Measurements from ENCODE around the gene MSLN.

Gene MSLN

DNA sequence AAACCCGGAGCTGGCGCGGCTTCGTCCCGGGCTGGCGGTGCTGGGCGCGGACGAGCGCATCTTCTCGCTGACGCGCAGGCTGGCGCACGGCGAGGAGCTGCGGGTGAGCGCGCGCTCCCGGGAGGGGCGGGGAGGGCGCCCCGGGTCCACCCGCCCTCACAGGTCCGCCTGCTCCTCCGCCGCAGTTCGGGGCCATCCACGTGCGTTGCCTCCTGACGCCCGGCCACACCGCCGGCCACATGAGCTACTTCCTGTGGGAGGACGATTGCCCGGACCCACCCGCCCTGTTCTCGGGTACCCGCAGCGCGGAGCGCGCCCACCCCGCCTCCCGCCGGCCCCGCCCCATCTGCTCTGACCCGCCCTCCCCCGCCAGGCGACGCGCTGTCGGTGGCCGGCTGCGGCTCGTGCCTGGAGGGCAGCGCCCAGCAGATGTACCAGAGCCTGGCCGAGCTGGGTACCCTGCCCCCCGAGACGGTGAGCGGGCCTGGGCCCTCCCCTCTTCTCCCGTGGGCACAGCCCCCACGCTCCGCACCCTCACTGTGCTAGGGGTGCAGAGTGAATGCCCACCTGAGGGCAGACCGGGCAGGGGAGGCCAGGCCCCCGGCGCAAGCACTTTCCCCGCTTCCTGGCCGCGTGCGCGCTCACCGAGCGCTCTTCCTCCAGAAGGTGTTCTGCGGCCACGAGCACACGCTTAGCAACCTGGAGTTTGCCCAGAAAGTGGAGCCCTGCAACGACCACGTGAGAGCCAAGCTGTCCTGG is 32.2 kb upstream of the MSLN start:
- TF ChIP-seq, protein P1, sequence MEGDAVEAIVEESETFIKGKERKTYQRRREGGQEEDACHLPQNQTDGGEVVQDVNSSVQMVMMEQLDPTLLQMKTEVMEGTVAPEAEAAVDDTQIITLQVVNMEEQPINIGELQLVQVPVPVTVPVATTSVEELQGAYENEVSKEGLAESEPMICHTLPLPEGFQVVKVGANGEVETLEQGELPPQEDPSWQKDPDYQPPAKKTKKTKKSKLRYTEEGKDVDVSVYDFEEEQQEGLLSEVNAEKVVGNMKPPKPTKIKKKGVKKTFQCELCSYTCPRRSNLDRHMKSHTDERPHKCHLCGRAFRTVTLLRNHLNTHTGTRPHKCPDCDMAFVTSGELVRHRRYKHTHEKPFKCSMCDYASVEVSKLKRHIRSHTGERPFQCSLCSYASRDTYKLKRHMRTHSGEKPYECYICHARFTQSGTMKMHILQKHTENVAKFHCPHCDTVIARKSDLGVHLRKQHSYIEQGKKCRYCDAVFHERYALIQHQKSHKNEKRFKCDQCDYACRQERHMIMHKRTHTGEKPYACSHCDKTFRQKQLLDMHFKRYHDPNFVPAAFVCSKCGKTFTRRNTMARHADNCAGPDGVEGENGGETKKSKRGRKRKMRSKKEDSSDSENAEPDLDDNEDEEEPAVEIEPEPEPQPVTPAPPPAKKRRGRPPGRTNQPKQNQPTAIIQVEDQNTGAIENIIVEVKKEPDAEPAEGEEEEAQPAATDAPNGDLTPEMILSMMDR (conservative IDR thresholded peaks at IDR 0.05; ENCODE audit: low read length): no peak
- DNase-seq (ENCODE audit: low read depth): peak; percentile 72
- H3K4me3 ChIP-seq (ENCODE audit: low read length): peak overlapping the region; percentile 67

DNA sequence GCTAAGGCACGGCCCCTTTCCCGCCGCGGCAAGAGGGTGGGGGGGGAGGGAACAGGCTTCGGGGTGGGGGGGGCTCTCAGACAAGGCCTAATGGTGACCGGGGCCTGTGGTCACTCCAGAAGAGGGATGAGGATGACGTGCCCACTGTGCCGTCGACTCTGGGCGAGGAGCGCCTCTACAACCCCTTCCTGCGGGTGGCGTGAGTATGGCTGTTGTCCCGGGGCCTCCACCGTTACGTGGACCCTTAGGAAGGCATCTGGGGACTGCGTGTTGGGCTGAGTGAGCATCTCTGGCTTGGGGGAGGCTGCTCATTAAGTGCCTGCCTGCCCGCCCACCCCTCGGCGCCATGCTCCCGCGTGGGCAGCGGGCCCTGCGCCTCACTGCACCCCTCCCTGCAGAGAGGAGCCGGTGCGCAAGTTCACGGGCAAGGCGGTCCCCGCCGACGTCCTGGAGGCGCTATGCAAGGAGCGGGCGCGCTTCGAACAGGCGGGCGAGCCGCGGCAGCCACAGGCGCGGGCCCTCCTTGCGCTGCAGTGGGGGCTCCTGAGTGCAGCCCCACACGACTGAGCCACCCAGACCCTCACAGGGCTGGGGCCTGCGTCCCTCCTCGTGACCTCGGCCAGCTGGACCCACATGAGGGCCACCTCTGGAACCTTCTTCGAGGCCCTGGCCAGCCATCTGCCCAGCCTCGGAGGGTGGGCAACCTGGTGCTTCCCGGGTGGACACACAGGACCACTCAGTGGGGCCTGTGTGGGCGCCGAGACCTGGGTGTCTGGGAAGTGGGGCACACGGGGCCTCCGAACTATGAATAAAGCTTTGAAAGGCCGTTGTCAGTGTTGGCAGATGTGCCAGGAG is 31.4 kb upstream of the MSLN start:
- H3K4me3 ChIP-seq (ENCODE audit: low read length): no peak overlapping the region
- no peak for DNase-seq (ENCODE audit: low read depth)
- TF ChIP-seq, protein P1 (conservative IDR thresholded peaks at IDR 0.05; ENCODE audit: low read length): no peak

DNA sequence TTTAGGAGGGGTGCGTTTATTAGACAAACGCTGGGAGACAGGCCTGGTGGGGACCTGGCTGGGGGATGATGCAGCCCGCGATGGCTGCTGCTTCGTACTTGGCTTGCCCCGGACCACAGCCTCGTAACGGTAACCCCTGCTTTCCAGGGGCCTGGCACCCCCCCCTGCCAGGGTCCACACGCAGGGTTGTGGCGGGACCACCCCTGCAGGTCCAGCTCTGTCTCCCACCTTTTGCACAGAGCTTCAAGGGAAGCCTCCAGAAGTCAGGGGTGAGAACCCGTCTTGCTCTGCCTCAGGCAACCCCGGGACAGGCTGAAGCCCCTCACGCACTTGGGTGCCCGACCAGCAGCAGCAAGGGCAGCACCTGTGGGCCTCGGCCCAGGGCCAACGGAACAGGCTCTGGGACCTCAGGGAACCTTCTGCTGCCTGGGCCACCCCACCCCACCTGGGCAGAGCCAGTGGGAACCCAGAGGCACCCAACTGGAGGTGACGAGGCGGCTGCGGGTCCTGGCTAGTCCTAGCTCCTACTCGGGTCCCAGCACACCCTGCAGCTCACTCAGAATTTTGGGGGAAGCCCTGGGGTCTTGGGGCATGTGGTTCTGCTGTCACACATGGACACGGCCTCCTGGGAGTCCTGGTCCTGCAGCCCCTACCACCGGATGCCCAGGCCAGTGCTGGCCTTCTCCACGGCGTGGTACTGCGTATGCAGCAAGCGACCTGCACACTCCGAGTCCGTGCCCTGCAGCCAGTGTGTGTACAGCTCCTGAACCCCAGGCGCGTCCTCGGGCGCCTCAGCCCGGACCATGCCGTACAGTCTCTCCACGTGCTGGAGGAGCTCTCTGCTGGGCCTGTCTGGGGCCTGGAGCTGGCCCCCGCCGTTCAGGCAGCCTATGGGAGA is 30.5 kb upstream of the MSLN start:
- DNase-seq (ENCODE audit: low read depth): no peak
- TF ChIP-seq, protein P1 (conservative IDR thresholded peaks at IDR 0.05; ENCODE audit: low read length): no peak
- H3K4me3 ChIP-seq (ENCODE audit: low read length): no peak overlapping the region

DNA sequence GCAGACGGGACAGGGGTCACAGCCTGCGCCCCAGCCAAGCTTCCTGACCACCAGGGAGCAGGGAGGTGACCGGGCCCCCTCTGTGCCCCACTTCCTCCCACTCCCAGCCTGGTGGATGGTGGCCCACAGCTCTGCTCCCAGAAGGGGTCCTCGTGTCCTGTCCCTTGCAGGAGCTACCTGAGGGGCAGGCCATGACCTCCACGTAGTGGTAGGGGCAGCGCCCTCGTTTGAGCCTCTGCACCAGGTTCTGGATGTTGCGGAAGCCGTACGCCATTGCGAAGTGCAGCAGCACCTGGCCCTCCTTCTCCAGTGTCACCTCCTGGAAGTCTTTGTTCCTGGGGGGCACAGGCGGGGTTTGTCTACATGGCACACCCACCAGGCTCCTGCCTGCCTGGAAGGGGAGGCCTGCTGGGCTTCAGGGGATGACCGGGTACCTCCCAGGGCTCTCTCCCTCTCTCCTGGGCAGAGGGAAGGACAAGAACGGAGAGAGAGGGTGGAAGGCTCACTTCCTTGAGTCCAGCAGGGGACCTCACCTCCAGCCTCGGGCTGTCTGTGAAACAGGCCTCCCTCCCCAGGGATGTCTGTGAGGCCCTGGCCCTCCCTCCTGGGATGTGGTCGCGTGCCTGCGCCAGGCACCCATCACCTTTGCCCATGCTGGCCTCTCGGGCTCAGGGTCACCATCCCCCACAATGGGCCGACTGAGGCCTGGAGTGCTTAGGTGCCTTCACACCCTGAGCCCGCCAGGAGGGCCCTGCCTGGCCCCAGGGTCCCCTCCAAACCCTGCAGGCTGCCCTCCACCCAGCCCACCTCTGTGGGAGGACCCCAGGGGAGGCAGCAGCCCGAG is 29.6 kb upstream of the MSLN start:
- no peak overlapping the region for H3K4me3 ChIP-seq (ENCODE audit: low read length)
- DNase-seq (ENCODE audit: low read depth): no peak
- TF ChIP-seq, protein P1 (conservative IDR thresholded peaks at IDR 0.05; ENCODE audit: low read length): no peak

DNA sequence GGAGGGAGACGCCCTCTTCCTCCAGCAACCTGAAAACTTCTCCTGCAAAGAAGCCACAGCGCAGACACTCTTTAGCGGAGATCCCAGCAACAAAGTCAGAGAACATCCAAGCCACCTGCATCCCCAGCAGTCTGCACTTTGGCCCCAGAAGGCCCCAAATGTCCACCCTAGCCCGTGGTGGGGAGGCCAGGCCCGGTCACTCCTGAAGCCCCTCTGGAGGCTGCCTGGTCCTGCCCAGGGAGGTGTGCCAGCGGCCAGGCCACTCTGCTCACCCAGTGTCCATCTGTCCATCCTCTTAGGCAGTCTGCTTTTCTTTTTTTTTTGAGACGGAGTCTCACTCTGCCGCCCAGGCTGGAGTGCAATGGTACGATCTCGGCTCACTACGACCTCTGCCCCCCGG is 28.2 kb upstream of the MSLN start:
- TF ChIP-seq, protein P1 (conservative IDR thresholded peaks at IDR 0.05; ENCODE audit: low read length): no peak
- DNase-seq (ENCODE audit: low read depth): no peak
- no peak overlapping the region for H3K4me3 ChIP-seq (ENCODE audit: low read length)

DNA sequence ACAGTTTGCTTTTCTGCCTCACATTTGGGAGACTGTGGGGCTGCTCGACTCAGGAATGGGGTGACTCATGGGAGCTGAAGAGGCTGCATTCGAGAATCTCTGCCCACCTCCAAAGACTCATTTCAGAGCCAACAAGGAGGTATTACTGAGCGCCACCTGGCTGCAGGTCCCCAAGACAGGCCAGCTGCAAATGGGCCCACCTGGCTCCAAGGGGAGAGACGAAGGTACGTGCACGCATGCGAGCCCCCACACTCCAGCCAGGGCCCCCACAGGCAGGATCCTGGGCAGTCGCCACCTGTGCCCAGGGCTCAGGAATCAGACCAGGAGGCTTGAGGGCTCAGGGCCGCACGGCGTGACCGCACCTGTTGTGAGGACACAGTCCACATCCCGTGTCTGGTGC is 27.6 kb upstream of the MSLN start:
- DNase-seq (ENCODE audit: low read depth): no peak

More for the DNA sequence above, 27.6 kb upstream of the MSLN start:
- no peak overlapping the region for H3K4me3 ChIP-seq (ENCODE audit: low read length)
- TF ChIP-seq, protein P1 (conservative IDR thresholded peaks at IDR 0.05; ENCODE audit: low read length): no peak
